OCI-LY7 (cell line): Measurements from ENCODE around the gene ARL4D. TPM values are rescaled to one million over a fixed set of nuclear protein-coding genes. Genes with fewer than 3 reads are reported as not detected.

Experiments
- BruUV-seq: library from RNA; stranded (reverse); fragments of 400-500 nt; replicated peaks from 2 replicates; lab custom pipeline; 2021; lab: Mats Ljungman, UMichigan
- CTCF ChIA-PET: fragments of 300-600 bp; sonication (Branson Sonifier 250); formaldehyde crosslinking; loops from one replicate; lab custom pipeline; 2022; ENCODE audit warnings: antibody characterized with exemption; ENCODE audit not compliant: unreplicated experiment; lab: Charles Lee
- POLR2A ChIA-PET: fragments of 300-600 bp; sonication (Branson Sonifier 250); formaldehyde crosslinking; loops from one replicate; lab custom pipeline; 2022; ENCODE audit warnings: antibody characterized with exemption; lab: Charles Lee
- DNase-seq: peaks from one replicate; pipeline ENCODE4 v3.0.0-alpha.2; 2015; ENCODE audit warnings: low spot score
- H2AFZ ChIP-seq: fragments of 200-600 bp; sonication (generic), shearing (Covaris generic); 2 replicates; pipeline ENCODE4 v1.6.1; 2014; ENCODE audit warnings: mild to moderate bottlenecking, antibody characterized with exemption, low read length, moderate library complexity
- H3K27ac ChIP-seq: fragments of 200-600 bp; sonication (generic); 2 replicates; pipeline ENCODE4 v1.5.1; 2014; ENCODE audit warnings: mixed run types, low read depth, mild to moderate bottlenecking, moderate library complexity, low read length, inconsistent platforms; ENCODE audit not compliant: poor library complexity, severe bottlenecking
- H3K36me3 ChIP-seq: fragments of 200-600 bp; sonication (generic); 2 replicates; pipeline ENCODE4 v1.6.1; 2014; ENCODE audit warnings: mild to moderate bottlenecking, antibody characterized with exemption, low read length, moderate library complexity, mixed read lengths; ENCODE audit not compliant: insufficient read depth
- H3K4me1 ChIP-seq: fragments of 200-600 bp; sonication (generic); 2 replicates; pipeline ENCODE4 v1.5.1; 2014; ENCODE audit warnings: mild to moderate bottlenecking, low read length; ENCODE audit not compliant: insufficient read depth, poor library complexity, severe bottlenecking
- H3K4me2 ChIP-seq: fragments of 200-600 bp; sonication (generic); 2 replicates; pipeline ENCODE4 v1.6.1; 2014; ENCODE audit warnings: mild to moderate bottlenecking, low read length
- H3K4me3 ChIP-seq: fragments of 200-600 bp; sonication (generic); 2 replicates; pipeline ENCODE4 v1.5.1; 2014; ENCODE audit warnings: mild to moderate bottlenecking, low read depth, low read length; ENCODE audit not compliant: poor library complexity, severe bottlenecking
- H3K79me2 ChIP-seq: fragments of 200-600 bp; sonication (generic); 2 replicates; pipeline ENCODE4 v1.6.1; 2016; ENCODE audit warnings: low read depth, mild to moderate bottlenecking, low read length, moderate library complexity, mixed read lengths; ENCODE audit not compliant: insufficient read depth
- H3K9me2 ChIP-seq: fragments of 200-600 bp; sonication (generic); 2 replicates; pipeline ENCODE4 v1.6.1; 2016; ENCODE audit warnings: mild to moderate bottlenecking, low read length, mixed read lengths; ENCODE audit not compliant: insufficient read depth
- H3K9me3 ChIP-seq: fragments of 200-600 bp; sonication (generic); 2 replicates; pipeline ENCODE4 v1.6.1; 2014; ENCODE audit warnings: mild to moderate bottlenecking, mixed run types, low read length, mixed read lengths
- H4K20me1 ChIP-seq: fragments of 200-600 bp; sonication (generic); 2 replicates; pipeline ENCODE4 v1.6.1; 2014; ENCODE audit warnings: mild to moderate bottlenecking, antibody characterized with exemption, low read length, moderate library complexity, mixed read lengths; ENCODE audit not compliant: insufficient read depth
- EZH2phosphoT487 ChIP-seq: fragments of 200-600 bp; sonication (generic); IDR thresholded peaks from 2 replicates; pipeline ENCODE4 v1.6.1; 2018; ENCODE audit warnings: low read depth, borderline replicate concordance, mild to moderate bottlenecking, mixed run types, antibody characterized with exemption, low read length, moderate library complexity, mixed read lengths
- intact Hi-C: fragments of 100-400 bp; cut with micrococcal nuclease; formaldehyde crosslinking; loops from one replicate; pipeline ENCODE4 v1.10.0; 2022; ENCODE audit not compliant: unreplicated experiment
- total RNA-seq, 2 experiments: library from RNA; depleted of rRNA in 1 of 2; stranded (reverse); fragments of >200 nt in 1 of 2; shearing (Covaris generic) in 1 of 2; gene quantifications; 2 replicates each; pipeline ENCODE4 v1.2.3, GENCODE V29; 2014 to 2022
- TF ChIP-seq, protein P1 (sequence below): fragments of 200-600 bp; sonication (generic); conservative IDR thresholded peaks from 2 replicates; pipeline ENCODE4 v1.5.1; 2014; ENCODE audit warnings: mild to moderate bottlenecking, antibody characterized with exemption, low read length, moderate library complexity, mixed read lengths

The ARL4D gene
- total RNA-seq, 2 experiments from 2014 or later: 0.72 to 1.4 TPM

DNA sequence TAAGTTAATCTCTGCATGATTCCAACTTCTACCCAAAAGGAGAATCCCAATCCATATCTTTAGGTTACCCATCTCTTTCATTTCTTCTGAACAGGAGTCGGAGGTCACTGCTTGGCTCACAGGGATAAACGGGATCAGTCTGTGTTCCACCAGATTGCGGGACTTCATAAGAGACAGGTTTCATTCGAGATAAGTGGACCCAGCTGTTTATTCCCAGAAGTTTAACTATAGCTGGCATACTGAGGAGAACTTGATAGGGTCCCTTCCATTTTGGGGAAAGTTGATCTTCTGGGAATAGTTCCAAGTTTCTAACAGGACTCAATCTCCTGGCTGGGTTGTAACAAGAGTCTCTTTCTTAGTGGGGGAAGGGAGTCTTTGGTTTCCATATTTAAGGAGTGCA is 45.4 kb upstream of the ARL4D start:
- no peaks in the 10 kb centered on the region for H4K20me1 ChIP-seq
- CTCF ChIA-PET: no interaction called here
- no peak overlapping the region for H3K4me2 ChIP-seq
- POLR2A ChIA-PET: no interaction called here
- TF ChIP-seq, protein P1, sequence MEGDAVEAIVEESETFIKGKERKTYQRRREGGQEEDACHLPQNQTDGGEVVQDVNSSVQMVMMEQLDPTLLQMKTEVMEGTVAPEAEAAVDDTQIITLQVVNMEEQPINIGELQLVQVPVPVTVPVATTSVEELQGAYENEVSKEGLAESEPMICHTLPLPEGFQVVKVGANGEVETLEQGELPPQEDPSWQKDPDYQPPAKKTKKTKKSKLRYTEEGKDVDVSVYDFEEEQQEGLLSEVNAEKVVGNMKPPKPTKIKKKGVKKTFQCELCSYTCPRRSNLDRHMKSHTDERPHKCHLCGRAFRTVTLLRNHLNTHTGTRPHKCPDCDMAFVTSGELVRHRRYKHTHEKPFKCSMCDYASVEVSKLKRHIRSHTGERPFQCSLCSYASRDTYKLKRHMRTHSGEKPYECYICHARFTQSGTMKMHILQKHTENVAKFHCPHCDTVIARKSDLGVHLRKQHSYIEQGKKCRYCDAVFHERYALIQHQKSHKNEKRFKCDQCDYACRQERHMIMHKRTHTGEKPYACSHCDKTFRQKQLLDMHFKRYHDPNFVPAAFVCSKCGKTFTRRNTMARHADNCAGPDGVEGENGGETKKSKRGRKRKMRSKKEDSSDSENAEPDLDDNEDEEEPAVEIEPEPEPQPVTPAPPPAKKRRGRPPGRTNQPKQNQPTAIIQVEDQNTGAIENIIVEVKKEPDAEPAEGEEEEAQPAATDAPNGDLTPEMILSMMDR: no peak
- peaks cover 8% of the 10 kb centered on the region; the same call in 1 of the 2 replicates for H3K9me3 ChIP-seq
- intact Hi-C loops: no loop called here
- no peak overlapping the region for H3K4me3 ChIP-seq
- no peak for DNase-seq
- no peaks in the 10 kb centered on the region for H3K79me2 ChIP-seq
- BruUV-seq: no TSS peak
- H3K9me2 ChIP-seq: no peaks in the 10 kb centered on the region
- H2AFZ ChIP-seq: no peak overlapping the region
- H3K4me1 ChIP-seq: no peaks in the 10 kb centered on the region
- H3K36me3 ChIP-seq: peaks cover 17% of the 10 kb centered on the region; the same call in 1 of the 2 replicates
- H3K27ac ChIP-seq: no peak overlapping the region

DNA sequence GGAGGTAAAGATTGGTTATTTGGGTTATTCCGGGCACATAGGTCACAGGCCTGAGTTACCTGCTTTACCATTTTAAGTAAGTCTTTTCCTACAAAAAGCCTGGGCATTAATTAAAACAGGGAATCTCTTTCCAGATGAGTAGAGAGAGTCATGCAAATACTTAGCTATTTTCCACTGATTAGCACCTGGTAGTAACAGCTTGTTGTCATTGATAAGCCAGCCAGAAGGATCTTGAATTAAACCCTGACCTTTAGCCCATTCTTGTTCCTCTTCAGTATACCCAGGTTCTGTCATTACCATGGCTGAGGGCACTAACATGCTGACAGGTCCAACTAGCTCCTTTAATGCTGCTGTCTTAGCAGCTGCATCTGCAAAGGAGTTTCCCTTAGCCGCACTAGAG is 44.4 kb upstream of the ARL4D start:
- peaks cover 9% of the 10 kb centered on the region; the same call in 1 of the 2 replicates for H3K36me3 ChIP-seq
- H4K20me1 ChIP-seq: no peaks in the 10 kb centered on the region
- CTCF ChIA-PET: no interaction called here
- no peak overlapping the region for H3K4me2 ChIP-seq
- TF ChIP-seq EZH2phosphoT487: no peak
- TF ChIP-seq, protein P1: no peak
- no peaks in the 10 kb centered on the region for H3K9me3 ChIP-seq
- peaks cover 3% of the 10 kb centered on the region for H3K4me1 ChIP-seq
- intact Hi-C loops: no loop called here
- no peaks in the 10 kb centered on the region for H3K9me2 ChIP-seq
- H3K27ac ChIP-seq: no peak overlapping the region
- H3K79me2 ChIP-seq: peaks cover under 1% of the 10 kb centered on the region; the same call in 1 of the 2 replicates
- BruUV-seq: no TSS peak
- no peak overlapping the region for H2AFZ ChIP-seq
- no peak for DNase-seq
- no peak overlapping the region for H3K4me3 ChIP-seq
- POLR2A ChIA-PET: no interaction called here

DNA sequence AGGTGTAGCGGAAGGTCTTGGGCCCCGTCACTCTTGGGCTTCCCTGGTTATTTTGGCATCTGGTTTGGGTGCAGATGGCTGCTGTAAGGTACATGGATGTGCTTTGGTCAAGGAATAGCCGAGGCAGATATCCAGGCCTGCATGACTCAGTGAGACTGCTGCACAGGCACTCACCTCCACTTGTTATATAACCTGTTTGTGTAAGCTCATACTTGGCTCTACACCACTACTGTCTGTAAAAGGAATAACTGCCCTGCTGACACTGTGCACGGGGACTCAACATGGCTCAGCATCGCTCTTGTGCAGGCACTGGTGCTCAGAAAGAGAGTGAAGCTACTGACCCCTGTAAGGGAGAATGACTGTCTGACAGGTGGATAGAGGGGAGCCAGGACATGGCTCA is 42.3 kb upstream of the ARL4D start:
- Histone ChIP-seq H4K20me1 (no peaks in the 10 kb centered on the region), H3K9me3 (no peaks in the 10 kb centered on the region), H2AFZ (no peak overlapping the region), H3K4me2 (no peak overlapping the region), H3K9me2 (no peaks in the 10 kb centered on the region), H3K36me3 (no peaks in the 10 kb centered on the region), H3K79me2 (peaks cover 10% of the 10 kb centered on the region; the same call in 1 of the 2 replicates), H3K4me3 (no peak overlapping the region), H3K4me1 (peaks cover 7% of the 10 kb centered on the region), H3K27ac (no peak overlapping the region)
- BruUV-seq: no TSS peak
- intact Hi-C loops: no loop called here
- DNase-seq: no peak
- ChIA-PET CTCF (interaction anchor here (1.0 kb wide), 1 partner anchor 127 kb away, joined by 3 read pairs; the partner anchor contains the start of gene DHX8), POLR2A (interaction anchor here (0.6 to 1.0 kb wide), 3 partner anchors 11 to 895 kb away, joined by 3 to 4 read pairs (median 3); no protein-coding TSS in a partner anchor)
- TF ChIP-seq EZH2phosphoT487: no peak
- TF ChIP-seq, protein P1: no peak
